OCI-LY7 (cell line): ENCODE results near the gene SLC25A13. TPM values are rescaled to one million over a fixed set of nuclear protein-coding genes. Genes with fewer than 3 reads are reported as not detected.

Experiments used
- BruUV-seq: library from RNA; stranded (reverse); fragments of 400-500 nt; replicated peaks from 2 replicates; lab custom pipeline; 2021; lab: Mats Ljungman, UMichigan
- CTCF ChIA-PET: fragments of 300-600 bp; sonication (Branson Sonifier 250); formaldehyde crosslinking; loops from one replicate; lab custom pipeline; 2022; ENCODE audit warnings: antibody characterized with exemption; ENCODE audit not compliant: unreplicated experiment; lab: Charles Lee
- POLR2A ChIA-PET: fragments of 300-600 bp; sonication (Branson Sonifier 250); formaldehyde crosslinking; loops from one replicate; lab custom pipeline; 2022; ENCODE audit warnings: antibody characterized with exemption; lab: Charles Lee
- DNase-seq: peaks from one replicate; pipeline ENCODE4 v3.0.0-alpha.2; 2015; ENCODE audit warnings: low spot score
- H2AFZ ChIP-seq: fragments of 200-600 bp; sonication (generic), shearing (Covaris generic); 2 replicates; pipeline ENCODE4 v1.6.1; 2014; ENCODE audit warnings: mild to moderate bottlenecking, antibody characterized with exemption, low read length, moderate library complexity
- H3K27ac ChIP-seq: fragments of 200-600 bp; sonication (generic); 2 replicates; pipeline ENCODE4 v1.5.1; 2014; ENCODE audit warnings: mixed run types, low read depth, mild to moderate bottlenecking, moderate library complexity, low read length, inconsistent platforms; ENCODE audit not compliant: poor library complexity, severe bottlenecking
- H3K36me3 ChIP-seq: fragments of 200-600 bp; sonication (generic); 2 replicates; pipeline ENCODE4 v1.6.1; 2014; ENCODE audit warnings: mild to moderate bottlenecking, antibody characterized with exemption, low read length, moderate library complexity, mixed read lengths; ENCODE audit not compliant: insufficient read depth
- H3K4me1 ChIP-seq: fragments of 200-600 bp; sonication (generic); 2 replicates; pipeline ENCODE4 v1.5.1; 2014; ENCODE audit warnings: mild to moderate bottlenecking, low read length; ENCODE audit not compliant: insufficient read depth, poor library complexity, severe bottlenecking
- H3K4me2 ChIP-seq: fragments of 200-600 bp; sonication (generic); 2 replicates; pipeline ENCODE4 v1.6.1; 2014; ENCODE audit warnings: mild to moderate bottlenecking, low read length
- H3K4me3 ChIP-seq: fragments of 200-600 bp; sonication (generic); 2 replicates; pipeline ENCODE4 v1.5.1; 2014; ENCODE audit warnings: mild to moderate bottlenecking, low read depth, low read length; ENCODE audit not compliant: poor library complexity, severe bottlenecking
- H3K79me2 ChIP-seq: fragments of 200-600 bp; sonication (generic); 2 replicates; pipeline ENCODE4 v1.6.1; 2016; ENCODE audit warnings: low read depth, mild to moderate bottlenecking, low read length, moderate library complexity, mixed read lengths; ENCODE audit not compliant: insufficient read depth
- H3K9me2 ChIP-seq: fragments of 200-600 bp; sonication (generic); 2 replicates; pipeline ENCODE4 v1.6.1; 2016; ENCODE audit warnings: mild to moderate bottlenecking, low read length, mixed read lengths; ENCODE audit not compliant: insufficient read depth
- H3K9me3 ChIP-seq: fragments of 200-600 bp; sonication (generic); 2 replicates; pipeline ENCODE4 v1.6.1; 2014; ENCODE audit warnings: mild to moderate bottlenecking, mixed run types, low read length, mixed read lengths
- H4K20me1 ChIP-seq: fragments of 200-600 bp; sonication (generic); 2 replicates; pipeline ENCODE4 v1.6.1; 2014; ENCODE audit warnings: mild to moderate bottlenecking, antibody characterized with exemption, low read length, moderate library complexity, mixed read lengths; ENCODE audit not compliant: insufficient read depth
- CTCF ChIP-seq: fragments of 200-600 bp; sonication (generic); conservative IDR thresholded peaks from 2 replicates; pipeline ENCODE4 v1.5.1; 2014; ENCODE audit warnings: mild to moderate bottlenecking, antibody characterized with exemption, low read length, moderate library complexity, mixed read lengths
- EZH2phosphoT487 ChIP-seq: fragments of 200-600 bp; sonication (generic); IDR thresholded peaks from 2 replicates; pipeline ENCODE4 v1.6.1; 2018; ENCODE audit warnings: low read depth, borderline replicate concordance, mild to moderate bottlenecking, mixed run types, antibody characterized with exemption, low read length, moderate library complexity, mixed read lengths
- intact Hi-C: fragments of 100-400 bp; cut with micrococcal nuclease; formaldehyde crosslinking; loops from one replicate; pipeline ENCODE4 v1.10.0; 2022; ENCODE audit not compliant: unreplicated experiment
- total RNA-seq, 2 experiments: library from RNA; depleted of rRNA in 1 of 2; stranded (reverse); fragments of >200 nt in 1 of 2; shearing (Covaris generic) in 1 of 2; gene quantifications; 2 replicates each; pipeline ENCODE4 v1.2.3, GENCODE V29; 2014 to 2022

Gene SLC25A13
- total RNA-seq, 2 experiments from 2014 or later, result 0.63 TPM; not detected in 1

GRCh38 chr7:96331233-96331632, 9.3 kb upstream of the SLC25A13 start:
- no peak for DNase-seq
- intact Hi-C loops, result no loop called here
- Histone ChIP-seq H3K27ac (no peak overlapping the region), H3K4me3 (no peak overlapping the region), H3K9me3 (no peaks in the 10 kb centered on the region), H3K79me2 (no peaks in the 10 kb centered on the region), H4K20me1 (no peaks in the 10 kb centered on the region), H2AFZ (no peak overlapping the region), H3K36me3 (no peaks in the 10 kb centered on the region), H3K4me2 (no peak overlapping the region), H3K9me2 (no peaks in the 10 kb centered on the region), H3K4me1 (no peaks in the 10 kb centered on the region)
- BruUV-seq, result no TSS peak
- no peak for TF ChIP-seq EZH2phosphoT487
- TF ChIP-seq CTCF, result no peak
- POLR2A ChIA-PET, result interaction anchor here (0.6 kb wide), 1 partner anchor 34 kb away, joined by 3 read pairs; no protein-coding TSS in a partner anchor
- CTCF ChIA-PET, result no interaction called here

- ChIA-PET CTCF (no interaction called here), POLR2A (interaction anchor here (0.9 kb wide), 1 partner anchor 13 kb away, joined by 6 read pairs; no protein-coding TSS in a partner anchor)
- no peak overlapping the region for H2AFZ ChIP-seq
- intact Hi-C loops, result no loop called here
- no peak overlapping the region for H3K27ac ChIP-seq
- H4K20me1 ChIP-seq, result no peaks in the 10 kb centered on the region
- H3K4me1 ChIP-seq, result no peaks in the 10 kb centered on the region
- H3K4me3 ChIP-seq, result no peak overlapping the region
- DNase-seq, result no peak
- no peak overlapping the region for H3K4me2 ChIP-seq
- H3K36me3 ChIP-seq, result no peaks in the 10 kb centered on the region
- no peaks in the 10 kb centered on the region for H3K9me3 ChIP-seq
- H3K79me2 ChIP-seq, result no peaks in the 10 kb centered on the region
- no peaks in the 10 kb centered on the region for H3K9me2 ChIP-seq
- TF ChIP-seq CTCF (no peak), EZH2phosphoT487 (no peak)
- BruUV-seq, result no TSS peak
Measured at GRCh38 chr7:96330193-96330592, 8.3 kb upstream of the SLC25A13 start.

GRCh38 chr7:96329241-96329640, 7.3 kb upstream of the SLC25A13 start:
- ChIA-PET POLR2A (interaction anchor here (0.9 kb wide), 1 partner anchor 14 kb away, joined by 6 read pairs; no protein-coding TSS in a partner anchor), CTCF (no interaction called here)
- Histone ChIP-seq H3K9me2 (no peaks in the 10 kb centered on the region), H2AFZ (no peak overlapping the region), H3K4me1 (no peaks in the 10 kb centered on the region), H3K4me3 (no peak overlapping the region), H3K36me3 (no peaks in the 10 kb centered on the region), H4K20me1 (no peaks in the 10 kb centered on the region), H3K9me3 (no peaks in the 10 kb centered on the region), H3K79me2 (no peaks in the 10 kb centered on the region), H3K27ac (no peak overlapping the region), H3K4me2 (no peak overlapping the region)
- TF ChIP-seq EZH2phosphoT487 (no peak), CTCF (no peak)
- intact Hi-C loops, result no loop called here
- BruUV-seq, result no TSS peak
- no peak for DNase-seq
